ENCODE measurements around the gene PNMA6A. TPM values are rescaled to one million over a fixed set of nuclear protein-coding genes. Genes with fewer than 3 reads are reported as not detected.
A peak's percentile ranks its signal among the peaks of the same experiment; 100 is the strongest.

The PNMA6A gene
- total and polyA plus RNA-seq, 2 donors (not counting 1 experiment from before 2014, with no cell fraction given): 0.85 to 3.3 TPM

GRCh38 chrX:153060095-153060445 lies 12.2 kb upstream of the PNMA6A start:
- no peak overlapping the region for H3K27ac ChIP-seq (ENCODE audit: insufficient read depth, low read length)
- TF ChIP-seq CTCF (conservative IDR thresholded peaks at IDR 0.05 in 1 of 2, IDR thresholded peaks at IDR 0.05 in 1 of 2; ENCODE audit: low read depth in 1 of 2, low read length in 2 of 2) (no peak), EZH2 (IDR thresholded peaks at IDR 0.05; ENCODE audit: low read length, missing control alignments) (no peak)
- H3K36me3 ChIP-seq (ENCODE audit: control insufficient read depth, insufficient read depth, low read length): no peaks in the 10 kb centered on the region
- no peaks in the 10 kb centered on the region for H3K79me2 ChIP-seq (ENCODE audit: control insufficient read depth, insufficient read depth, low read length)
- H3K27me3 ChIP-seq (ENCODE audit: control insufficient read depth, insufficient read depth, low read length): peaks cover 13% of the 10 kb centered on the region
- H3K9ac ChIP-seq (ENCODE audit: insufficient read depth, low read length): no peak overlapping the region
- H3K4me3 ChIP-seq (replicated peaks in 1 of 4; ENCODE audit: control extremely low read depth in 1 of 4, insufficient read depth in 1 of 4, low read depth in 3 of 4, low read length in 4 of 4): no peak overlapping the region
- H3K4me2 ChIP-seq (ENCODE audit: extremely low read depth, insufficient read depth, low read length): no peak overlapping the region
- H4K20me1 ChIP-seq (ENCODE audit: control insufficient read depth, extremely low read depth, insufficient read depth, low read length): no peaks in the 10 kb centered on the region
- H3K4me1 ChIP-seq (ENCODE audit: control insufficient read depth, extremely low read depth, insufficient read depth, low read length): no peaks in the 10 kb centered on the region
- no peaks in the 10 kb centered on the region for H3K9me3 ChIP-seq (ENCODE audit: control insufficient read depth, insufficient read depth, low read depth, low read length)
- DNase-seq (ENCODE audit: low read depth in 2 of 2): no peak
- no peak overlapping the region for H2AFZ ChIP-seq (ENCODE audit: low read length)

- Histone ChIP-seq H3K4me3 (replicated peaks in 1 of 4; ENCODE audit: control extremely low read depth in 1 of 4, insufficient read depth in 1 of 4, low read depth in 3 of 4, low read length in 4 of 4) (no peak overlapping the region), H3K36me3 (ENCODE audit: control insufficient read depth, insufficient read depth, low read length) (no peaks in the 10 kb centered on the region), H3K9me3 (ENCODE audit: control insufficient read depth, insufficient read depth, low read depth, low read length) (no peaks in the 10 kb centered on the region), H4K20me1 (ENCODE audit: control insufficient read depth, extremely low read depth, insufficient read depth, low read length) (no peaks in the 10 kb centered on the region), H3K79me2 (ENCODE audit: control insufficient read depth, insufficient read depth, low read length) (no peaks in the 10 kb centered on the region), H2AFZ (ENCODE audit: low read length) (no peak overlapping the region), H3K27ac (ENCODE audit: insufficient read depth, low read length) (no peak overlapping the region), H3K27me3 (ENCODE audit: control insufficient read depth, insufficient read depth, low read length) (peaks cover 7% of the 10 kb centered on the region), H3K4me2 (ENCODE audit: extremely low read depth, insufficient read depth, low read length) (no peak overlapping the region), H3K4me1 (ENCODE audit: control insufficient read depth, extremely low read depth, insufficient read depth, low read length) (no peaks in the 10 kb centered on the region), H3K9ac (ENCODE audit: insufficient read depth, low read length) (no peak overlapping the region)
- no peak for TF ChIP-seq CTCF (conservative IDR thresholded peaks at IDR 0.05 in 1 of 2, IDR thresholded peaks at IDR 0.05 in 1 of 2; ENCODE audit: low read depth in 1 of 2, low read length in 2 of 2)
- no peak for TF ChIP-seq EZH2 (IDR thresholded peaks at IDR 0.05; ENCODE audit: low read length, missing control alignments)
- peak; percentile 45 to 61 for DNase-seq (ENCODE audit: low read depth in 2 of 2)
These were observed 10.5 kb upstream of the PNMA6A start for GRCh38 chrX:153061732-153062131.

GRCh38 chrX:153063315-153063714 lies 8.9 kb upstream of the PNMA6A start:
- TF ChIP-seq EZH2 (IDR thresholded peaks at IDR 0.05; ENCODE audit: low read length, missing control alignments) (no peak), CTCF (conservative IDR thresholded peaks at IDR 0.05 in 1 of 2, IDR thresholded peaks at IDR 0.05 in 1 of 2; ENCODE audit: low read depth in 1 of 2, low read length in 2 of 2) (no peak)
- Histone ChIP-seq H3K4me1 (ENCODE audit: control insufficient read depth, extremely low read depth, insufficient read depth, low read length) (no peaks in the 10 kb centered on the region), H3K9me3 (ENCODE audit: control insufficient read depth, insufficient read depth, low read depth, low read length) (no peaks in the 10 kb centered on the region), H3K4me3 (replicated peaks in 1 of 4; ENCODE audit: control extremely low read depth in 1 of 4, insufficient read depth in 1 of 4, low read depth in 3 of 4, low read length in 4 of 4) (no peak overlapping the region), H4K20me1 (ENCODE audit: control insufficient read depth, extremely low read depth, insufficient read depth, low read length) (no peaks in the 10 kb centered on the region), H3K27ac (ENCODE audit: insufficient read depth, low read length) (no peak overlapping the region), H3K4me2 (ENCODE audit: extremely low read depth, insufficient read depth, low read length) (no peak overlapping the region), H3K9ac (ENCODE audit: insufficient read depth, low read length) (no peak overlapping the region), H3K27me3 (ENCODE audit: control insufficient read depth, insufficient read depth, low read length) (no peaks in the 10 kb centered on the region), H3K79me2 (ENCODE audit: control insufficient read depth, insufficient read depth, low read length) (no peaks in the 10 kb centered on the region), H3K36me3 (ENCODE audit: control insufficient read depth, insufficient read depth, low read length) (no peaks in the 10 kb centered on the region), H2AFZ (ENCODE audit: low read length) (no peak overlapping the region)
- peak; percentile 3 to 41 for DNase-seq (ENCODE audit: low read depth in 2 of 2)

All from fibroblast of lung (primary cell).